GM04504 (cell line): ENCODE data around the gene NLGN3.
"Not testable (repeated sequence)": the region's sequence is repeated elsewhere in the genome, so short reads cannot be mapped to it uniquely, and the experiment has no call there.

Experiments used
- DNase-seq: peaks from one replicate; pipeline ENCODE4 v3.0.0-alpha.2; 2012; ENCODE audit warnings: low read depth

NLGN3 gene

DNA sequence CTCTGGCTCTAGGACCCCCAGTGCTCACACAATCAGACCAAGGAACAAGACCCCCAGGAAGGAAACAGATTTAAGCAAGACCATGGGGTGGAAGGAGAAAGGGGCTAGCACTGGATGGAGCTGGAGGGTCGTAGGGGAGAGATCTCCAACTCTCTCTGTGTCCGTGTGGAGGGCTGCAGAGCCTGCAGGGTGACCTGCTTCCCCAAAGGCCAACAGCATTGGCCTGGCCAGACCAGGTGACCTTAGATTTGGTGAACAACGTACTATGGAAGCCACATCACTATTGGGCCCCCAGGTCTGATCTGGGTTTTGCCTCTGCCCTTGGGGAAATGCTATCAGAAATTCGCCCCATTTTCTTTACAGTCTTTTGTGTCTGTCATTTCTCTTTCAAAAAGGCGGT lies 26.0 kb downstream of the NLGN3 start:
- DNase-seq = no peak

DNA sequence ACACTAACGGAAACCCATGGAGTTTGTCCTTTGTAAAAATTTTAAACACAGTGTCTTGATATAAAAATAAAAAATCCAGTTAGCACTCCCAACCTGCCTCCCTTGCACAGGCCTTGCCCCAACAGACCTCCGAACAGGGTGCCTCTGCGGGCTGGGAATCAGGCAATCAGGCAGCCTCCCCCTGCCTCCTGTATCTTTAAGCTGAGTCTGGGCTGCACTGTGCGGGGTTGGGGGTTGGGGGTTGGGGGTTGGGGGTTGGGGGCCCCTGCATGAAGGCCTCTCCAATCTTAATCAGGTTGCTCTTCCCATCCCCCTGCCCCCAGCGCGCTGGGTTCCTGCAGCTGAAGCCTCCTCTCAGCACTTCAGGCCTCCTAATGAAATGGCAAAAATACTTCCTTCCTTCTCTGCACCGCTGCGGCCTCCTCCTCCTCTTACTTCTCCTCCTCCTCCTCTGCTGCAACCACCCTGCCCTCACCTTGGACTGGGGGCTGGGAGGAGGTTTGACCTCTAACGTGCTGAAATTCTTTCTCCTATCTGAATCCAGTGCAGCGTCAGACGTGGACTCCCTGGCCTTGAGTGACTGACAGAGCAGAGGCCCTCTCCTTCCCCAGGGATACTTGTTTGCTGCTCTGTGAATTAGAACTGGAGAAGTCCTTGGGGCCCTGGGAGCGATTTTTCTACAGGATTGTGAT lies 26.6 kb downstream of the NLGN3 start:
- DNase-seq = no peak

DNA sequence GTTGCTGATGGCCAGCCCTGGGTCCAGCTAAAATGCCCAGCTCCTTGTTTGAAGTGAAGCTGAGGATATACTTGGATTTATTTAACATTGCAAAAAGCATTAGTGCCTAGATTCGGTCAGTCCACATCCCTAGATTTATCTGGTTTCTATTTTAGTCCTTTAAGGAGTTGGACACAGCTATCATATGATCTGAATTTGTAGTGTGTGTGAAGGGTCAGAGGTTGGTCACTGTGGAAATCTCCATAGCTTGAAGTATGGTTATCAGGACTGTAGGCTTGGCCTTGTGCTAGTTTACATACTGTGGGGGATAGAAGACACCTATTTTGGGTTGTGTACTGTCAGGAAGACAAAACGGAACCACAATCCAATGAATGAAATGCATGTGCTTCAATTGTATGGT lies 28.8 kb downstream of the NLGN3 start:
- DNase-seq = no peak

DNA sequence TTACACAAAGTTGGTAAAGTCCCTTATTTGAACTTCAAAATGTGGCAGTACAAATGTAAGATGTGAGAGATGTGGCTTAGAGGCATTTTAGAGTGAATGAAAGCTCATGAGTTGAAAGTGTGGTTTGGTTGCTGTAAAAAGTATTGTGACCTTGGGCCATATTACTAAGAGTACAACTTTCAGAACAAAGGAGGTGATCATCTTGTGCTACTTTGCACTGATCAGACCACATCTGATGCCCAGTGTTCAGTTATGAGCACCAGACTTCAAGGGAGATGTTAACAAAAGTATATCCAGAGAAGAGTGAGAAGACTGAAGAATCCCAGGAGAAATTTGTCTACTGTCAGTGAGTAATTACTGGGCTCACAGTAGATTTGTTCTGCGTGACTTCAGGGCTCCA lies 30.2 kb downstream of the NLGN3 start:
- no peak for DNase-seq

DNA sequence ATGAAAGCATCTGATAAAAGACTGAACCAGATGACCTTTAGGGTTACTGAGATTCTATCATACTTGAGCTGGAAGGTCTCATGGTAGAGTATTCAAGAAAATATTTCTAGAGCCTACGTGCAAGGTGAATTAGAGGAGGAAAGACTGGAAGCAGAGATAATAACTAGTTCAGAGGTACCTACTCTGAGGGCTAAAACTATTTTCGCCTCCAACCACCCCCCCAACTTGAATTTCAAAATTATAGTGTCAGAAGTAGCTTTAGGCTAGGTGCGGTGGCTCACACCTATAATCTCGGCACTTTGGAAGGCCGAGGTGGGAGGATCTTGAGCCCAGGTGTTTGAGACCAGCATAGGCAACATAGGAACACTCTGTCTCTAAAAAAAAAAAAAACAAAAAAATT lies 30.9 kb downstream of the NLGN3 start:
- DNase-seq = no peak

DNA sequence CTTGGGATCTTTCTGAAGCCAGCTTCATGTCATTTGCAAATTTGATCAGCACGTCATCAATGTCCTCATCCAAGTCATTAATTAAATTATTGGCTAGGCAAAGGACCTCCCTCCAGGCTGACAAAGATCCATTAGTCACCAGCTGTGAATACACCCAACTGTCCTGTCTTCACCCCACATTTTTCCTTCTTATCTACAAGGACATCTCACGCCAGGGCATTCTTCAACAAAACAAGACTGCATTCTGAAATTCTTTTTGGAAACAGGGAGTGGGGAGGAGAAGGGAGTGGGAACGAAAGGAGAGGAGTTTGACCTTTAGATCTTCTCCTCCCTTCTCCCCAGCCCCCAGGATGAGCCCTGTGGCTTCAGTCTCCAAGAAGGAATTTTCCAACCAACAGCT lies 32.7 kb downstream of the NLGN3 start:
- no peak for DNase-seq

DNA sequence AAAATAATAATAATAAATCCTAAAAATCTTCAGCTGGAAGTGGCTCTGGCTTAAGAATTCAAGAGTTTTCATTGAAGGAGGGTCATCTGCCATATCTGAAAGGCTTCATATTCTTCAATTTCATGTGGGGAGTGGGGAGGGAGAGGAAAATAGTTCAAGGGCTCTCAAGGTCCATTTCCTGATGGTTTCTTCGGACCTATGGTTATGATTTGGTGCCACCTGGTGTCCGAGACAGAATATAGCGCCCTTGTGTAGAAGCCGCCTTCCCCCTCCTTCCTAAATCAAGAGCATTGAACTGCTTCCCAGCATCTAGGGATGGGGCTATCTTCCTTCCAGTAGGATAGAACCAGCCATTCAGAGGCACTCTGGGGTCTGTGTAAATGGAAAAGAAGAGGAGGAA lies 34.3 kb downstream of the NLGN3 start:
- DNase-seq = peak; percentile 27

DNA sequence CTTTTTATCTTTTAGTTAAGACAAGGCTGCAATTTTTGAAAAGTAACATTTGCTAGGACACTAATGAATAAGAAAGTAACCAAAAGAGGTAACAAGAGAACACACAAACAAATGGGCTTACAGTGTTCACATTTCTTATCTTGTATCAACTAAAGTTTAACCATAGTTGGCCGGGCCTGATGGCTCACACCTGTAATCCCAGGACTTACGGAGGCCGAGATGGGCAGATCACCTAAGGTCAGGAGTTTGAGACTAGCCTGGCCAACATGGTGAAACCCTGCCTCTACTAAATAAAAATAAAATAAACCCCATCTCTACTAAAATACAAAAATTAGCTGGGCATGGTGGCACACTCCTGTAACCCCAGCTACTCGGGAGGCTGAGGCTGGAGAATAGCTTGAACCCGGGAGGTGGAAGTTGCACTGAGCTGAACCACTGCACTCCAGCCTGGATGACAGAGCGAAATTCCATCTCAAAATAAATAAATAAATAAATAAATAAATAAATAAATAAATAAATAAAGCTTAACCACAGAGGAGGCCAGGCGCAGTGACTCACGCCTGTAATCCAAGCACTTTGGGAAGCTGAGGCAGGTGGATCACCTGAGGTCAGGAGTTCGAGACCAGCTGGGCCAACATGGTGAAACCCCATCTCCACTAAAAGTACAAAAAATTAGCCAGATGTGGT lies 36.1 kb downstream of the NLGN3 start:
- DNase-seq = not testable (repeated sequence)

DNA sequence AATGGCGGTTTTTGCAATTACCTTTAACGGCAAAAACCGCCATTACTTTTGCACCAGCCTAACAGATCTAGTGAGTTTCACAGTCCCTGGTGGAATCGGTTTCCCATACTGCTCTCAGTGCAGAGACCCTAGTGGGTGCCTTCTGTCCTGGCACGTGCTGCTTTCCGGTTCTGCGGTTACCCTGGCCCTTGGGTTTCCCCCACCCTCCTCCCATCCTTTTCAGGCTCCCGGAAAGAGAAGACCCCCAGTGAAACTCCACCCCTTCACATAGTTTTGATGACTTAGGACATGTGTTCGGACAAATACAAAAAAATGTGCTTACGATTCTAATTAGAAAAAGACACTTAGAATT lies 36.9 kb downstream of the NLGN3 start:
- DNase-seq = no peak

DNA sequence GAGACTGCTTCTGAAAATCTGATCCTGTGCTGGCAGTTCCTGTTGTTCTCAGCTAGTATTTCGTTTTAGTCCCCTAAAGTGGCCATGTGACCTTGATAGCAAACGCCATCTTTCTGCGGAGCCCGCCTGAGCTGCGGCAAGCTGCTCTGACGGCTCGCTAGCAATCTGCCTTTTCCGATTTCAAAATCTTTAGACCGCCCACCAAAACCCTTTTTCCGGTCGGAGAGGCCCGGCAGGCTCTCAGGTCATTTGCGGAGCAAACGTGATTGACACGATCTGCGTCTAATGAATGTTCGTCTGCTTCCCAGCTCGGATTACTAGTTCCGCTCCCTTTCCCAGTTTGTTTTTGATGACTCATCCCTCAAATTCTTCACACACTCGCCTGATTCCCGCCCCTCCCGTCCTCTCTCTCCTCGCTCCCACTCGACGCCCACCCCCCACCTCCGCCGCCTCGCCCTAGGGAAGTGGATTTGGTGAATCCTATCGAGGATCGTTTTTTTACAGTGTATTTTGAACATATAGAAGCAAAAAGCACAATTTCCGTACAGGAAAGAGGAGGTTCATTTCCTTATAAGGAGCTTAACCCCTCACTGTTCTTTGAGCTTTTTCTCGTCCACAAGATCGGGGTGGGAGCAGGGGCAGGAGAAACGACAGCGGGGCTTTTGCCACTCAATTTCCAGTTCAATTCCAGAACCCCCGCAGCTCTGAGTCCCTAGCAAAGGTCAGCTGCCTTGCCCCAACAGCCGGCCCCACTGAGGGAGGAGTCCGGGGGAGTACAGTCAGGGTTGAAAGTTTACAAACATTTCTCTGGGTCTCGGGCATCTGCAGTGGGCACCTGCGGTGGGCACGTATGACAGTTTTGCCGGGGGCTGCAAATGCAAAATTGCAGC lies 37.5 kb downstream of the NLGN3 start:
- peak; percentile 90 for DNase-seq

DNA sequence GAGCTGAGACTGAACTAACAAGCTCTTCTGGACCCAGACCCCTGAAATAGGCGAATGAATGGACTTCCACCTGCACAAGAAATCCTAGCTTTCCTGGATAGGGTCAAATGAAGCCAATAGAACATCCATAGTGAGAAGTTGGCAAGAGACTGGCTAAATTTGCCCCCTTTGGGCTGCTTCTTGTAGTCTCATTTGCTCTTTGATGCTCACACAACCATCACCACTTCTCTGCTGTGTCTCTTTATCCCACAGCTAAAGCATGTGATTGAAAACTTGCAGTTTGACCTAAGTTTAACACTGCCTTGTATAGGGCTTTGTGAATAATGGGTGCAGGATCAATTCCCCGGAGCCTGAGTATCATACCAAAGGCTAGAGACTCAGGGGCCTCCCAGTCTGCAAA lies 38.2 kb downstream of the NLGN3 start:
- no peak for DNase-seq

DNA sequence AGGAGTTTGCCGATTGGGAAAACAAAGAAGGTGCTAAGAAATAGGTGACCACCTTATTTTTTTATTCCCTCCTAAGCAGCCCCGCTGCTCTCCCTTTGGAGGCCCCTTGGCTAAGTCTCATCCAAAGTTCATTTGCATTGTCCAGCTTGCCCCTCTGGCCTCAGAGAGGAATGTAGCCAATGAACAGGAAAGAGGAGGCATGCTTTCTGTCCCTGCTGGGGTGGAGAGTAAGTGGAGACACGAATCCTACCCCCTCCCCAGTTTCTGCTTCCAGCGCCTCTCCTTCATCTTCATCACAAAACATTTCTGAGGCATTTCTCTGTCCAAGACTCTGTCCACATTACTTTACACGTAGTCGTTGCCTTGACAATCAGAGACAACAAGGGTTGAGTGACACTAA lies 38.7 kb downstream of the NLGN3 start:
- no peak for DNase-seq

DNA sequence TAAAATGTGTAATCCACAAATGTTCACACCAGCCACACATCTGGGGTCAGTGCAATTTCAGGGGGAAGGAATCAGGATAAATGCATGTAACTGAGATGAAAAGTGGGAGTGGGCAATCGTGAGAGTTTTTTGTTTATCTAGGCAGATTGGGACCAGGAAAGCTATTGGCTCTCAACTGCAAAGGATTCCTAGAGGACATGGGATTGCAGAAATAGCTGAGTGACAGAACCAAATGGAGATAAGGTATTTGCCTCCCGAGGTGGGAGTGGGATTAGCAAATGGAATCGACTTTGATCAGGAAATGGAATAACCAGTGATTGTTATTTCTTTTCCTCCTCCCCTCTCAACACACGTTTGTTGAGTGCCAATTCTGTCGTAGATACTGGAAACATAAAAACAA lies 39.5 kb downstream of the NLGN3 start:
- DNase-seq = no peak

DNA sequence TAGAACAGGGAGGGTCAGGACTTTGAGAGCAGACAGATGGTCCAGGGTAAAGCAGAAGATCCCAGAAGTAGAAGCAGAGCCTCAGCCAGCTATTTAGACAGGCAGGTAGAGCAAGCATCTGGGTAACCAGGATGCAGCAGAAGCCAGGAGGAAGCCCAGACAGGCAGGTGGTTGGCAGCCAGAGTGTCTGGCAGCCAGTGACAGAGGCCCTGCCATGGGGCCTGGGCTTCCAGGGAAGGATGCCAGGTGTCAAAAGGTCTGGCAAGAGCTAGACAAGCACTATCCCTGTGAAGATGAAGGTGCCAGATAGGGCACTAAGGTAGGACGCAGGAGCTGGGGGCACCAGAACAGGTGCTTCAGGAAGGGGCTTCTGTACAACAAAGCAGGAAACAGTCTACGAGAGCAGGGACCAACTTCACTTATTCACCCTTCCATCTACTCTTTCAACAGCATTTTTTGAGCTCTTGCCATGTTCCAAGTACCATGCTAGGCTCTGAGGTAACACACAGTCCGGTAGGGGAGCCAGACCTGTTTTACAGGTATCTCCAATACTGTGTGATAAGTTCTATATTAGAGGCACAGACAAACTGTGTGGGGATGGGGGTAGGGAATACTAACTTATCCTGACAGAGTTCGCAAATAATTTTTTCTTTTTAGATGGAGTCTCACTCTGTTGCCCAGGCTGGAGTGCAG lies 40.3 kb downstream of the NLGN3 start:
- no peak for DNase-seq

DNA sequence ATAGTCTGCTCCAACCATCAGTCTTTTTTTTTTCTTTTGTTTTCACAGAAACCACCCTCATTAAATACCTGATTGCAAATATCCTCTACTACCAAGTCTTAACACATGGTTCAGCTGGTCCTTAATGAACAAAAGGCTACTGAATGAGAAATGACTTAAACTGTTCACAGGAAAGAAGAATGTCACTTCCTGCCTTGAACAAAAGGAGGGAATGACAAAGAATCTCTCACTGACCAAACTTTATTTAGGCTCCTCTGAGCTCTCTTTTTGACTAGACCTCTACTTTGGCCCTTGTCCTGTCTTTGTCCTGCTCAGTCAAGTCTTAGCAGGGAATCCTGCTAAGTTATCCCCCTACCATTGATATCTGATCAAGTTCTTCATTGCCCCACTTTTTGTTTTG lies 46.6 kb downstream of the NLGN3 start:
- DNase-seq = no peak

DNA sequence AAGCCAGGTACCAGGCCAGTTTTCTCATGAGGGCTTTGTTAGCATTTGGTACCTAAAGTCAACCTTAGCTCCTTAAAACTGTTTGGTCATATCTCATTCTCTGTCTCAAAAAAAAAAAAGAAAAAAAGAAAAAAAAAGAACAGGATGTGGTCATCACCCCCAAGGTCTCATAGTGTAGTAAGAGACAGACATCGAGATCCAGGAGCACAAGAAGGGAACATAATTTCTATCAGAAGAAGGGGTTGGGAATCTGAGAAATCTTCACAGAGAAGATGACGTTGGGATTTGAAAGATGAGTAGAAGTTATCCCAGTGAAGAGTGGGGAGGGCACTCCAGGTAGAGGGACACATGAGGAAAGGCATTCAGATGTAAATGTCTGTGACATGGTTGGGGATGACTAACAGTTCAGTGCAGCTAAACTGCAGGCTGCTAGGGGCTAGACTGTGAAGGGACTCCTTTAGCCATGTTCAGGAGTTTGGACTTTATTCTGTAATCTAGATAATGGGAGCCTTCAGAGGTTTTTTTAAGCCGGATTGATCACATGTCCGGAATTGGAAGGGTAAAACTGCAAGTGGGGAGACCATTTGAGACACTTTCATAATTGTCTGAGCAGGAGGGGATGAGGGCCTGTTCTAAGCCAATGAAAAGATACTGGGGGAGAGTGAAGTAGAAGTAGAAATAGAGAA lies 51.5 kb downstream of the NLGN3 start:
- no peak for DNase-seq

DNA sequence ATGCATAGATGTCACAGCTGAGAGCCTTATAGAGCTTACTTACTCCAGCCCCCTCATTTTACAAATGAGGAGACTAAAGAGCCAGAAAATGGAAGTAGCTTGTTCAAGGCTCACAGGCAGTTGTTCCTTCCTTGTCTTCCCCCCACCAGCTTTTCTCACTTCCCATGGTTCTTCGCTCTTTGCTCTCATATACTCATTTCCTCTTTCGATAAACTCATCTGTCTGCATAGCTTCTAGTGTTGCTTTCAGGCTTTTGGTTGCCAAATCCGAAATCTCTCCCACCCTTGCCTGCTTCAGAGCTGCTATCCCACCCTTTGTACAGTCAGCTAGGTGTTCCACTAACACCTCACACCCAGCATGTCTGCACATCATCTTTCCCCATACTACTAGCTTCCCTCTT lies 53.4 kb downstream of the NLGN3 start:
- DNase-seq = no peak

DNA sequence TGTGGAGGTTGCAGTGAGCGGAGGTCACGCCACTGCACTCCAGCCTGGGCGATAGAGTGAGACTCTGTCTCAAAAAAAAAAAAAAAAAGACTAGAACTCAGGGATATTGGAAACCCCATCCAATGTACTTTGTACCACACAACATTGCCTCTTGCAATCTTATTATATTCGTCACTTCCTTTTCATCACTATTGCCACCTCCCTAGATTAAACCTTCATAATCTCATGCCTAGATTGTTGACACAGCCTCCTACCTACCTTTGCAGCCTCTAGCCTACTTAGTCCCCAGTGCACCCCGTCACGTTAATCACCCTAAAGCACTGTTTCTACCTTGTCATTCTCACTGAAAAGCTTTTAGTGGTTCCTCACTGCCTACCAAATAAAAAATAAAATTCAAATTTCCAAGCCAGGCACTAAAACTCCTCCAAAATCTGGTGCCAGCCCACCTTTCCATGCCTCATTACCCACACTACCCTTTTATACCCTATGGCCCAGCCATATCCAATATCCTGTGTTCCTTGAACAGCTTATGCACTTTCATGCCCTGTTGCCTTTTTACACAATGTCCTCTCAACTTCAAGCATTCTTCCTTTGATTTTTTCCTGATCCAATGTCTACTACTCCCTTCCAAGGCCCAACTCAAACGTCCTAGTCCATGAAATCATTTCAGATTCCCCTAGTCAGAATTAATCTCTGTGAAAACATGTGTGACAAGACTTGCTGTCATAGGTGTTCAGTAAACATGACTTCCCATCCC lies 54.8 kb downstream of the NLGN3 start:
- DNase-seq = no peak

DNA sequence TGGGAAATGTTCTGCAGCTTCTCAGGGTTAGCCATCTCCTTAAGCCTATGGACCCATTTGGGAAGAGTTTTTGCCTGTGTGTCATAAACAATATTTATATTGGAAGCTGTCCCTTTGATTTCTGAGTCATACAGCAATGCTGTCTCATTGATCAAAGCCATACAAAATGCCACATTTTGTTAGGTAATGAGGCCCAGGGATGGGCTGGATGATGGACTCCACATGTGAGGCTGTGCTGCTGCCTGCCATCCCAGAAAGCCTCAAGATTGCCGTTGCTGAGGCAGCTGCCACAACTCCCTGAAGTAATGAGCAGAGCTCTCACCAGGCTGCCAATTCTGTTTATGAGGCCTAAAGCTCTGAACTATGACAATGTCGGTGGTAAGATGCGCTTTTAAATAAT lies 66.2 kb downstream of the NLGN3 start:
- peak; percentile 48 for DNase-seq

DNA sequence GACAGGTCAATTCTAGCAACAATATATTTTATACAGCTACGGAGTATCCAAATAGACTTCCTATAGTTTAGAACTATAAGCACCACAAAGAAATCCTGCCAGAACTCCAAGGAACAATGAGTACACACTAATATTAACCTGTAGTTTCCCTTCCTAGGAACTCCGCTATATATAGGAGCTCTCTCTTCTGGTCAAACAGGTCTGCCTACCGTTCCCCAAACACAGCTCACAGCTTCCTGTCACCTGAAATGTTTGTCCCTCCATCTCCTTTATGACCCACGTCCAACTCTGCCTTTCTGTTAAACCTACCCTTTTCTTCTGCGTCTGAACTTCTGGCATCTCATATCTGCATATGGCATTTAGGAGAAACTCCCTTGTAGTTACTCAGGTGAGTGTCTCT lies 67.9 kb downstream of the NLGN3 start:
- DNase-seq = no peak

DNA sequence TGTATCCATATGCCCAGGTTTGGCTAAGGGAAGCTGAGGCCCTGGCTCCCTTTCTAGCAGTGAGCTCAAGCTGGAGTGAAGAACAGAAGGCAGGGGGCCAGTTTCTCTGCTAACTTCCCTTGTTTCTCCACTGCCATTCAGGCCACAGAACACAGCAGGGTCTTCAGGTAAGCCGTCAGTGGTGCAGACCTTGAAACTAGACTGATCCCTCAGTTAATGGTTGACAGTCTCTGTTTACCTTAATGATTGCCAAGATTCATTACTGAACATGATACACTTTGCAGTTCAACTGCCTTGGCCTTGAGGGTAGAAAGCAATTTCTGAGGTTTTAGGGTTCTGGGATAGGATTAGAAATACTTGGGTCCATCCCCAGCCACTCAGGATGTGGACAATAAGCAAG lies 69.5 kb downstream of the NLGN3 start:
- DNase-seq = no peak
